DOHH2 (cell line): ENCODE measurements around the gene ACYP2.

Source experiments
- H3F3A ChIP-seq: fragments of 200-600 bp; sonication (generic), shearing (Covaris generic); 2 replicates; pipeline ENCODE4 v1.6.0; 2016; ENCODE audit warnings: antibody characterized with exemption, mild to moderate bottlenecking; ENCODE audit not compliant: control insufficient read depth, insufficient read depth
- H3K27ac ChIP-seq: fragments of 200-600 bp; sonication (generic); 2 replicates; pipeline ENCODE4 v1.5.1; 2014; ENCODE audit warnings: low read depth, mild to moderate bottlenecking, low read length, moderate library complexity
- H3K27me3 ChIP-seq: fragments of 200-600 bp; sonication (generic); 2 replicates; pipeline ENCODE4 v1.6.1; 2014; ENCODE audit warnings: mild to moderate bottlenecking, low read length, mixed read lengths; ENCODE audit not compliant: control insufficient read depth
- H3K36me3 ChIP-seq: fragments of 200-600 bp; sonication (generic); 2 replicates; pipeline ENCODE4 v1.6.1; 2014; ENCODE audit warnings: mild to moderate bottlenecking, low read length, moderate library complexity, mixed read lengths; ENCODE audit not compliant: control insufficient read depth
- H3K4me1 ChIP-seq: fragments of 200-600 bp; sonication (generic); 2 replicates; pipeline ENCODE4 v1.6.1; 2014; ENCODE audit warnings: mild to moderate bottlenecking, low read length, mixed read lengths; ENCODE audit not compliant: control insufficient read depth
- H3K4me2 ChIP-seq: fragments of 200-600 bp; sonication (generic); 2 replicates; pipeline ENCODE4 v1.6.0; 2014; ENCODE audit warnings: mild to moderate bottlenecking, low read length, moderate library complexity
- H3K4me3 ChIP-seq: fragments of 200-600 bp; sonication (generic); 2 replicates; pipeline ENCODE4 v1.5.1; 2014; ENCODE audit warnings: mild to moderate bottlenecking, low read length, mixed read lengths
- H3K79me2 ChIP-seq: fragments of 200-600 bp; sonication (generic); 2 replicates; pipeline ENCODE4 v1.6.1; 2014; ENCODE audit warnings: mild to moderate bottlenecking, low read length, mixed read lengths; ENCODE audit not compliant: control insufficient read depth
- H3K9me2 ChIP-seq: fragments of 200-600 bp; sonication (generic); replicated peaks from 2 replicates; pipeline ENCODE4 v1.6.1; 2014; ENCODE audit warnings: mild to moderate bottlenecking, low read length, mixed read lengths; ENCODE audit not compliant: control insufficient read depth
- H3K9me3 ChIP-seq: fragments of 200-600 bp; sonication (generic); 2 replicates; pipeline ENCODE4 v1.6.1; 2014; ENCODE audit warnings: antibody characterized with exemption, low read length, mixed read lengths; ENCODE audit not compliant: control insufficient read depth, insufficient read depth
- H4K20me1 ChIP-seq: fragments of 200-600 bp; sonication (generic); 2 replicates; pipeline ENCODE4 v1.6.0; 2014; ENCODE audit warnings: low read depth, mild to moderate bottlenecking, antibody characterized with exemption, low read length, moderate library complexity; ENCODE audit not compliant: control insufficient read depth, insufficient read depth
- EZH2phosphoT487 ChIP-seq: fragments of 200-600 bp; sonication (generic); IDR thresholded peaks from 2 replicates; pipeline ENCODE4 v1.6.1; 2017; ENCODE audit warnings: borderline replicate concordance, mild to moderate bottlenecking, antibody characterized with exemption, low read length, moderate library complexity, mixed read lengths
- TF ChIP-seq, protein P1 (sequence below): fragments of 200-600 bp; sonication (generic); IDR thresholded peaks from one replicate; pipeline ENCODE4 v1.5.1; 2014; ENCODE audit warnings: antibody characterized with exemption, mild to moderate bottlenecking, low read depth, low read length; ENCODE audit not compliant: poor library complexity, severe bottlenecking

Gene ACYP2

DNA sequence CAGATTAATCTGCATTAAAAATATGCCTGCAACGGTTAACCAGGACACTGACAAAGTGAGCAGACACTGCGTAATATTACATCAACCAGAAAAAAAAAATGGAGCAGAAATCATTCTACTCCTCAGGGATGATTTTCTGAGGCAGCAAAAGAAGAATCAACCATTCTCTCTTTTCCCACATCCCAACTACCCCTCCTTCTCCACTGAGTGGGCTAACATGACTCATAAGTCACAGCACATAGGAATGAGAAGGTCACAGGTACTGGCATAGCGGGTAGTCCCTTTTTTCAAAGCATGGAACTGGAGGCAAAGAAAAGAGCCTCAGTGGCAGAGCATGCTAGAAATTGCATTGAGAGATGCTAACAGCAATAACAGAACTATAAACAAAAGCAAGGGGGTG, 194.9 kb downstream of the ACYP2 start:
- Histone ChIP-seq H3K9me3 (no peaks in the 10 kb centered on the region), H3K9me2 (no peaks in the 10 kb centered on the region), H3K27ac (no peak overlapping the region), H3K27me3 (no peaks in the 10 kb centered on the region), H3K4me1 (peaks cover 10% of the 10 kb centered on the region), H3K4me3 (no peak overlapping the region), H4K20me1 (no peaks in the 10 kb centered on the region), H3K79me2 (no peaks in the 10 kb centered on the region), H3F3A (no peaks in the 10 kb centered on the region), H3K36me3 (no peaks in the 10 kb centered on the region), H3K4me2 (no peak overlapping the region)
- TF ChIP-seq, protein P1, sequence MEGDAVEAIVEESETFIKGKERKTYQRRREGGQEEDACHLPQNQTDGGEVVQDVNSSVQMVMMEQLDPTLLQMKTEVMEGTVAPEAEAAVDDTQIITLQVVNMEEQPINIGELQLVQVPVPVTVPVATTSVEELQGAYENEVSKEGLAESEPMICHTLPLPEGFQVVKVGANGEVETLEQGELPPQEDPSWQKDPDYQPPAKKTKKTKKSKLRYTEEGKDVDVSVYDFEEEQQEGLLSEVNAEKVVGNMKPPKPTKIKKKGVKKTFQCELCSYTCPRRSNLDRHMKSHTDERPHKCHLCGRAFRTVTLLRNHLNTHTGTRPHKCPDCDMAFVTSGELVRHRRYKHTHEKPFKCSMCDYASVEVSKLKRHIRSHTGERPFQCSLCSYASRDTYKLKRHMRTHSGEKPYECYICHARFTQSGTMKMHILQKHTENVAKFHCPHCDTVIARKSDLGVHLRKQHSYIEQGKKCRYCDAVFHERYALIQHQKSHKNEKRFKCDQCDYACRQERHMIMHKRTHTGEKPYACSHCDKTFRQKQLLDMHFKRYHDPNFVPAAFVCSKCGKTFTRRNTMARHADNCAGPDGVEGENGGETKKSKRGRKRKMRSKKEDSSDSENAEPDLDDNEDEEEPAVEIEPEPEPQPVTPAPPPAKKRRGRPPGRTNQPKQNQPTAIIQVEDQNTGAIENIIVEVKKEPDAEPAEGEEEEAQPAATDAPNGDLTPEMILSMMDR: no peak
- no peak for TF ChIP-seq EZH2phosphoT487

DNA sequence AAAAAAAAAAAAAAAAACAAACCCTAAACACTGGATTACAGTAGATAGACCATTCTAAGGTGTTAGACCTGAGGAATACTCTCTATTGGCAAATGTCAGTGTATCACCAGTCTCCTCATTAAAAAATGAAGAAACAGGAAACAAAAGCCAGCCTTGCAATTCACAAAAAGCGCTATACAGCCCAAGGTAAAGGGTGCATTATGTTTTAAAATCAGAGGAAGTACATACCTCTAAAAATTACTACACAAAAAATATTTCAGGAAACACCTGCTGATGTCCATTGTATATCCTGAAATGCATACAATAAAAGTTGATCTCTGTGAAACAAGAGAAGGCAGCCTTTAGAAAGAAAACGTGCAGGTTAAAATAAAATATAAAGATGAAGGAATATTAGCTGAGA, 195.5 kb downstream of the ACYP2 start:
- H3K4me2 ChIP-seq: peak overlapping the region; percentile 39; the same call in 1 of the 2 replicates

DNA sequence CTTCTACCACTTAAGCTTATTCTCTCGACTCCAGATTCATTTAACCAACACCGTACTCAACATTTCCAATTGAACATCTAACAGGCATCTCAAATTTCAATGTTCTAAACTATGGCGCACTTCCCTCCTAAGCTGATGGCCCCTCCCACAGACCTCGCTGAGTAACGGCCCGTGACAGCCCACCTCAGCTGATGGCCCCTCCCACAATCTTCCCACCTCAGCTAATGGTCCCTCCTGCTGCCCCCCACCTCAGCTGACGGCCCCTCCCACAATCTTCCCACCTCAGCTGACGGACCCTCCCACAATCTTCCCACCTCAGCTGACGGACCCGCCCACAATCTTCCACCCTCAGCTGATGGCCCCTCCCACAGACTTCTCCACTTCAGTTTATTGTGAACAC, 197.7 kb downstream of the ACYP2 start:
- Histone ChIP-seq H3K36me3 (no peaks in the 10 kb centered on the region), H3K27me3 (no peaks in the 10 kb centered on the region), H3K79me2 (no peaks in the 10 kb centered on the region)

More for the DNA sequence above, 195.5 kb downstream of the ACYP2 start:
- H3K9me2 ChIP-seq: no peaks in the 10 kb centered on the region
- peaks cover 10% of the 10 kb centered on the region for H3K4me1 ChIP-seq
- no peaks in the 10 kb centered on the region for H3K79me2 ChIP-seq
- no peak overlapping the region for H3K4me3 ChIP-seq
- no peaks in the 10 kb centered on the region for H3F3A ChIP-seq
- no peaks in the 10 kb centered on the region for H3K27me3 ChIP-seq
- H4K20me1 ChIP-seq: no peaks in the 10 kb centered on the region
- H3K9me3 ChIP-seq: no peaks in the 10 kb centered on the region
- H3K27ac ChIP-seq: no peak overlapping the region
- TF ChIP-seq, protein P1: no peak
- TF ChIP-seq EZH2phosphoT487: no peak
- H3K36me3 ChIP-seq: no peaks in the 10 kb centered on the region

More for the DNA sequence above, 197.7 kb downstream of the ACYP2 start:
- H3K4me1 ChIP-seq: peaks cover 10% of the 10 kb centered on the region
- no peak overlapping the region for H3K27ac ChIP-seq
- H3K4me2 ChIP-seq: no peak overlapping the region
- no peaks in the 10 kb centered on the region for H4K20me1 ChIP-seq
- H3K9me2 ChIP-seq: no peaks in the 10 kb centered on the region
- no peak overlapping the region for H3K4me3 ChIP-seq
- no peaks in the 10 kb centered on the region for H3F3A ChIP-seq
- H3K9me3 ChIP-seq: no peaks in the 10 kb centered on the region
- no peak for TF ChIP-seq EZH2phosphoT487
- TF ChIP-seq, protein P1: no peak
